DOHH2 (cell line): ENCODE data around the gene GPR183.

Source experiments
- H3F3A ChIP-seq: fragments of 200-600 bp; sonication (generic), shearing (Covaris generic); 2 replicates; pipeline ENCODE4 v1.6.0; 2016; ENCODE audit warnings: antibody characterized with exemption, mild to moderate bottlenecking; ENCODE audit not compliant: control insufficient read depth, insufficient read depth
- H3K27ac ChIP-seq: fragments of 200-600 bp; sonication (generic); 2 replicates; pipeline ENCODE4 v1.5.1; 2014; ENCODE audit warnings: low read depth, mild to moderate bottlenecking, low read length, moderate library complexity
- H3K27me3 ChIP-seq: fragments of 200-600 bp; sonication (generic); 2 replicates; pipeline ENCODE4 v1.6.1; 2014; ENCODE audit warnings: mild to moderate bottlenecking, low read length, mixed read lengths; ENCODE audit not compliant: control insufficient read depth
- H3K36me3 ChIP-seq: fragments of 200-600 bp; sonication (generic); 2 replicates; pipeline ENCODE4 v1.6.1; 2014; ENCODE audit warnings: mild to moderate bottlenecking, low read length, moderate library complexity, mixed read lengths; ENCODE audit not compliant: control insufficient read depth
- H3K4me1 ChIP-seq: fragments of 200-600 bp; sonication (generic); 2 replicates; pipeline ENCODE4 v1.6.1; 2014; ENCODE audit warnings: mild to moderate bottlenecking, low read length, mixed read lengths; ENCODE audit not compliant: control insufficient read depth
- H3K4me2 ChIP-seq: fragments of 200-600 bp; sonication (generic); 2 replicates; pipeline ENCODE4 v1.6.0; 2014; ENCODE audit warnings: mild to moderate bottlenecking, low read length, moderate library complexity
- H3K4me3 ChIP-seq: fragments of 200-600 bp; sonication (generic); 2 replicates; pipeline ENCODE4 v1.5.1; 2014; ENCODE audit warnings: mild to moderate bottlenecking, low read length, mixed read lengths
- H3K79me2 ChIP-seq: fragments of 200-600 bp; sonication (generic); 2 replicates; pipeline ENCODE4 v1.6.1; 2014; ENCODE audit warnings: mild to moderate bottlenecking, low read length, mixed read lengths; ENCODE audit not compliant: control insufficient read depth
- H3K9me2 ChIP-seq: fragments of 200-600 bp; sonication (generic); replicated peaks from 2 replicates; pipeline ENCODE4 v1.6.1; 2014; ENCODE audit warnings: mild to moderate bottlenecking, low read length, mixed read lengths; ENCODE audit not compliant: control insufficient read depth
- H3K9me3 ChIP-seq: fragments of 200-600 bp; sonication (generic); 2 replicates; pipeline ENCODE4 v1.6.1; 2014; ENCODE audit warnings: antibody characterized with exemption, low read length, mixed read lengths; ENCODE audit not compliant: control insufficient read depth, insufficient read depth
- H4K20me1 ChIP-seq: fragments of 200-600 bp; sonication (generic); 2 replicates; pipeline ENCODE4 v1.6.0; 2014; ENCODE audit warnings: low read depth, mild to moderate bottlenecking, antibody characterized with exemption, low read length, moderate library complexity; ENCODE audit not compliant: control insufficient read depth, insufficient read depth
- CTCF ChIP-seq: fragments of 200-600 bp; sonication (generic); IDR thresholded peaks from one replicate; pipeline ENCODE4 v1.5.1; 2014; ENCODE audit warnings: antibody characterized with exemption, mild to moderate bottlenecking, low read depth, low read length; ENCODE audit not compliant: poor library complexity, severe bottlenecking
- EZH2phosphoT487 ChIP-seq: fragments of 200-600 bp; sonication (generic); IDR thresholded peaks from 2 replicates; pipeline ENCODE4 v1.6.1; 2017; ENCODE audit warnings: borderline replicate concordance, mild to moderate bottlenecking, antibody characterized with exemption, low read length, moderate library complexity, mixed read lengths

Gene GPR183

GRCh38 chr13:99330942-99331341 lies 23.7 kb upstream of the GPR183 start:
- TF ChIP-seq CTCF = no peak
- Histone ChIP-seq H3K9me3 (no peaks in the 10 kb centered on the region), H3K27me3 (no peaks in the 10 kb centered on the region), H3K4me1 (peaks cover 11% of the 10 kb centered on the region), H3K4me2 (no peak overlapping the region), H3K4me3 (no peak overlapping the region), H3K79me2 (no peaks in the 10 kb centered on the region), H3F3A (no peaks in the 10 kb centered on the region), H4K20me1 (no peaks in the 10 kb centered on the region), H3K27ac (no peak overlapping the region), H3K36me3 (peaks cover 15% of the 10 kb centered on the region), H3K9me2 (no peaks in the 10 kb centered on the region)

- H3K79me2 ChIP-seq = no peaks in the 10 kb centered on the region
- no peaks in the 10 kb centered on the region for H3K27me3 ChIP-seq
- no peaks in the 10 kb centered on the region for H3F3A ChIP-seq
- no peaks in the 10 kb centered on the region for H3K9me3 ChIP-seq
- H3K9me2 ChIP-seq = no peaks in the 10 kb centered on the region
- no peaks in the 10 kb centered on the region for H4K20me1 ChIP-seq
- TF ChIP-seq EZH2phosphoT487 (no peak), CTCF (no peak)
- H3K4me3 ChIP-seq = no peak overlapping the region
- H3K4me1 ChIP-seq = peaks cover 16% of the 10 kb centered on the region
- no peak overlapping the region for H3K4me2 ChIP-seq
- no peak overlapping the region for H3K27ac ChIP-seq
- peaks cover 20% of the 10 kb centered on the region for H3K36me3 ChIP-seq
These were observed 22.3 kb upstream of the GPR183 start for GRCh38 chr13:99329477-99329876.

- Histone ChIP-seq H3K4me1 (peaks cover 16% of the 10 kb centered on the region), H3K4me3 (no peak overlapping the region), H3F3A (no peaks in the 10 kb centered on the region), H3K4me2 (no peak overlapping the region), H3K27me3 (no peaks in the 10 kb centered on the region), H3K9me3 (no peaks in the 10 kb centered on the region), H3K27ac (no peak overlapping the region), H4K20me1 (no peaks in the 10 kb centered on the region), H3K79me2 (no peaks in the 10 kb centered on the region), H3K9me2 (no peaks in the 10 kb centered on the region), H3K36me3 (peaks cover 25% of the 10 kb centered on the region)
- no peak for TF ChIP-seq EZH2phosphoT487
- no peak for TF ChIP-seq CTCF
These were observed 20.6 kb upstream of the GPR183 start for GRCh38 chr13:99327761-99328160.

GRCh38 chr13:99327126-99327525 lies 19.9 kb upstream of the GPR183 start:
- no peaks in the 10 kb centered on the region for H3K9me3 ChIP-seq
- no peak for TF ChIP-seq EZH2phosphoT487
- TF ChIP-seq CTCF = no peak

More at GRCh38 chr13:99327126-99327525, 19.9 kb upstream of the GPR183 start:
- Histone ChIP-seq H4K20me1 (no peaks in the 10 kb centered on the region), H3K27me3 (no peaks in the 10 kb centered on the region), H3K9me2 (no peaks in the 10 kb centered on the region), H3K4me3 (no peak overlapping the region), H3K4me1 (peaks cover 16% of the 10 kb centered on the region), H3F3A (no peaks in the 10 kb centered on the region), H3K36me3 (peaks cover 28% of the 10 kb centered on the region), H3K27ac (no peak overlapping the region), H3K79me2 (no peaks in the 10 kb centered on the region), H3K4me2 (no peak overlapping the region)
